Measurements from ENCODE around the gene HELZ.
"Not testable (repeated sequence)": the region's sequence is repeated elsewhere in the genome, so short reads cannot be mapped to it uniquely, and the experiment has no call there.

Gene HELZ

DNA sequence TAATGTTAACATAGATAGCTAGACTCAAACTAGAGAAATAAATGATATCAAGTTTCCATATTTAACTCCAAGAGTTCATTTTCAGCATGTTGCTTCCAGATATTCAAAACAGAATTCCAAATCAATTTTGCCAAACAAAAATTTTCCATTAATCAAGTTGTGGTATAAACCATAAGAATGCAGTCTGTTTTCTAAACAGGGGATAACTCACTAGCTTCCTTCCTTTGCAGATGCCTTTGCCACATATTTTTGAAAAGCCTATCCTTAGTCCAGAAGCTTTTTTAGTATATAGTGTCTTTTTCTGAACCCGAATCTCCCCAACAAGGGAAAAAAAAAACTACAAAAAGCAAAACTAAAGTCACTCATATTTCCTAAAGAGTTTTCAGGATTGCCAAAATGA is 61.5 kb downstream of the HELZ start:
- no peak for DNase-seq

DNA sequence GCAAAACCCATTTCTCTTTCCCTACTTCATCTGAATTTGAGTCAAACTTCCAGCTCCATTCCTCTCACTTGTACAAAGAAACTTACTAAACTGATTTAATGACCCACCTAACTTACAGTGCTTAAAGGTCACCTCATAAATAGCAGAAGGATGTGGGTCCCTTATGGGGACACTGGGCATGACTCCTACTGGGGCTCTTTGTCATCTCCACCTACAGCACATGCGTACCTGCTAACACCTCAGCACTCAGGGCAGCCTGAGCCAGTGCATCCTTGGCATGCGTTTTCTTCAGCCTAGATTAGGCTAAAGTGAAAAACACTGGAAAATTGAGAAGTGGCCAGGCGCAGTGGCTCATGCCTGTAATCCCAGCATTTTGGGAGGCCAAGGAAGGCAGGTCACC is 63.2 kb downstream of the HELZ start:
- DNase-seq, result no peak

DNA sequence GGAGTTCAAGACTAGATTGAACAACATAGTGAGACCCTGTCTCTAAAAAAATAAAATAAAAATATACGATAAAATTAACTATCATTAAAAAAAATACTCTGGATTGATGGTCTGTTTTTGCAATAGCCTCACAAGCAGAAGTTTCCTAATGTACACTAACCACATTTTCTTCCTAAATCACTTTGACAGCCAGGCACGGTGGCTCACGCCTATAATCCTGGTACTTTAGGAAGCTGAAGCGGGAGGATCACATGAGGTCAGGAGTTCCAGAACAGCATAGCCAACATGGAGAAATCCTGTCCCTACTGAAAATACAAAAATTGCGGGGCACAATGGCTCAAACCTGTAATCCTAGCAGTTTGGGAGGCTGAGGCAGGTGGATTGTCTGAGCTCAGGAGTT is 64.7 kb downstream of the HELZ start:
- no peak for DNase-seq

DNA sequence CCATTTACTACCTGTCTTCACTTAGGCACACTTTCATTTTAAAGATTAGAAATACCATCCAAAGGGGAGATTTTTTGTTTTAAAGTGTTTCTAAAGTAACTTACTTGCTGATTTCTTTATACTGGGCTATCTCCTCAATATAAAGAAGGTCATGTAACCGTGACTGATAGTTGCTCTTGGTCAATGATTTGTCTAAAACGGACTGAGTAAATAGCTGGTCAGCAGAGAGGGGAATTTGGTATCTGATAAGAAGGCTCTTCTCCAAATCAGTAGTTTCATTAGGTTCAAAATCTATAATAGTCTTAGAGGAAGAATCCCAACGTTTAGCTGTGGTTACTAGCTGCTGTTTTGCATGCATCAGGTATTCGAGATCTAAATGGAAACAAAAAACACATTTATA is 66.4 kb downstream of the HELZ start:
- no peak for DNase-seq

DNA sequence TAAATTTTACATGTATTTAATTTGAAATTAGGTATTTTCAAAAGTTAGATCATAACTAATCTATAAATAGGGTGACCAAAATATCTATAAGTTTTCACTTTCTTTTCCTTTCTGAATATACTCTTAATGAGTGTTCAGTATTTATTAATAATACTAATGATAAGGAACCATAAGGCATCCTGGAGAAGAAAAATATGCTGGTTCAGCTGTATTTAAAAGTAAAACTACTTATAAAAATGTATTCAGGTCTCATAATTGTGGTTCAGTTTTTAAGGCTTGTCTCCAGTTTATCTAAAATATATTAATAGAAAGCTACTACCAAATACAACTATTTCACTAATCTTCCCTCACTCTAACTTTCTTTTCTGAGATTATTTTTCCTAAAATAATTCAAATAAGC is 67.3 kb downstream of the HELZ start:
- DNase-seq, result no peak

DNA sequence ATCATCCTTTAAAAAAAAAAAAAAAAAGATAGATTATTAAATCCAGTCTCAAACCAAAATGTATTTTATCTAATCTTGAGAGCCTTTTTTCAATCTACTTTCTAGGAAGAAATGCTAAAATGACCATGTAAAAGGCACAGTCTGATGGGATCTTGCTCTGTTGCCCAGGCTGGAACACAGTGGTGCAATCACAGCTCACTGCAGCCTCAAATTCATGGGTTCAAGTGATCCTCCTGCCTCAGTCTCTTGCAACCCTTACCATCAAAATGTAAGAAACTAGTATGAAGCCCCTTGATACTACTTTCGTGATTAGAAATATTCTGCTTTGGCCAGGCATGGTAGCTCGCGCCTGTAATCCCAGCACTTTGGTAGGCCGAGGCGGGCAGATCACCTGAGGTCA is 70.8 kb downstream of the HELZ start:
- no peak for DNase-seq

DNA sequence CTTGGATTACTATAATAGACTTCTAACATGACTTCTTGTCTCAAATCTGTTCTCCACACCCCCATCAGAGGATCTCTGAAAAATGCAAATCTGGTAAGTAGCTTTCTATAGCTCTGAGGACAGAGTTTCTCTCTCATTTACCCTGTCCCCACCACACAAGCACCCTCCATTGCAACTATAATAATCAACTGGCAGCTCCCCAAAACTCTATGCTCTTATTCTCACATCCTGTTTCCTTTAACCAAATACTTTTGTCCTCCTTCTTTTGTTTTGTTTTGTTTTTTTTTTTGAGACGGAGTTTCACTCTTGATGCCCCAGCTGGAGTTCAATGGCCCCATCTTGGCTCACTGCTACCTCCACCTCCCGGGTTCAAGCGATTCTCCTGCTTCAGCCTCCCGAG is 73.4 kb downstream of the HELZ start:
- DNase-seq, result no peak

DNA sequence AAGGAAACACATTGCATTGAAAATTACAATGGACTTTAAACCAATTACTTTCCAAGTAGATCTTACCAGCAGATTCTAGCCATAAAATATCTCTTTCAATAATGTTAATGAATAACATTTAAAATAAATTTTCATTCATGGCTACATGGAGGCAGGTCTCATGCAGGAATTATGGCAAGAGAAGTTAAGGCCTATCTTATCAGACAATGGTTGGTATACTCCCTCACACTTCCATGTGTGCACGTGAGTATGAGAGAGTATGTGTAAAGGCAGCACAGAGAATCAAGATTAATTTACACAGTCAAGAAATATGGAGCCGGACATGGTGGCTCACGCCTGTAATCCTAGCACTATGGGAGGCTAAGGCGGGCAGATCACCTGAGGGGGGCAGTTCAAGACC is 76.5 kb downstream of the HELZ start:
- no peak for DNase-seq

DNA sequence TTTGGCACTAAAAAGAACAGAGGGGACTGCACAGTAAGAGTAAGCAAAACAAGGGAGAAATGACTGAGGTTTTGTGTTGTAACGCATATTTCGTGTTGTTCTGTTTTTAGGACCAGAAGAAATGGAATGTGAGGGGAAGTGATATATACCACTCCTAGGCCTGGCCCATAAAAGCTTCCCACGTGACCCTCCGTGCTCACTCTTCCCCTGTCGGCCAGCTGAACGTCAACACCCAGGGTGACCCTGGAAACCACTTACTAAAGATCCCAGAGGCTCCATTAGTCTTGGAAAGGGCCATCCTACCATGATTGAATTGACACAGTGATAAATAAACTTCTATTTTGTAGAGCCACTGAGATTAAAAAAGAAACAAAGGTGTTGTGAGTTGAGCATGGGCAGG is 79.8 kb downstream of the HELZ start:
- DNase-seq, result no peak

DNA sequence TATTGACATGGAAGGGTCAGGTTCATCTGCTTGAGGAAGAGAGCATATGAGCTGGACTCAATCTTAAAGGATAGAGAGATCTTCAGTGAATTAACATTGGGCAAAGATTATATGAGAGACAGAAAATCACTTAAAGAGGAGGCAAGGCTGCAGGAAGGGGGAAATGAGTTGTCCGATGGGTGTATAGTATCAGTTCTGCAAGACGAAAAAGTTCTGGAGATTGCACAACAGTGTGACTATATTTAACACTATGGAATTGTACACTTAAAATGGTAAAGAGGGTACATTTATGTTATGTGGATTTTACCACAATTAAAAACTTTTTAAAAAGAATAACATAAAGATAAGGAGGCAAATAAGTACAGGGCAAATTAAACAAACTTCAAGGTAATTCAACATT is 80.7 kb downstream of the HELZ start:
- DNase-seq, result no peak

DNA sequence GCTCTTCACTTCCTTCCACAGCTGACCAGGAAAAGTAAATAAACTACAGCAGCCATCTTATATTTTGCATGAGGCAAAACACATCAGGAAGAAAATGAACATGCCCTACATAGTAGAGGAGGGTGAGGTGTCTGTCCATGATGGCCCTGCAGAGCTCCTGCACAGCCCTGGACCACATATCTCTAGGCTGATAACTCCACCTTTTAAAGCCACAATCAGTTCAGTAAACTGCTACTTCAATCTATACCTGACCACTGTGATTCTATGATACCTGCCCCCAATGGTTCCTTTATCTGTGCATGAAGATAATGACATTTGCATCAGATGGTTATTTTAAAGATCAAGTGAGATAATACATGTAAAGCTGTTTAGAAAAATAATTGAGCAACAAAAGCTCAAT is 82.2 kb downstream of the HELZ start:
- no peak for DNase-seq

DNA sequence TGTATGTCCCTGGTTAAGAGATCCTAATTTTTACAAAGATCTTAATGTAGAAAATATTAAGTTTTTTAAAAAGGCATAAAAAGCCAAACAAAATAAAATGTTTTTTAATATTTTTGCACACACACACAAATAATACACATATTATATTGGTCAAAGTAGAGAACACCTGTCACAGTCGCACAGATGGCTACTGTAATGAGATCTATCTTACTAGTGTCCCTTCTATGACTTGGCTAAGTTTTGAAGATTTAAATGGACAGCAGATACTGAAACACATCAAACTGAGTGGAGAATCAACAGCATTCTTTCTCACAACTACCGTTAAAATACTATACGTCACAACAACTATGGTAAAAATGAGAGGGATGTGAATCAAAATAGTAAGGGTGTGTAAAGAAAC is 83.4 kb downstream of the HELZ start:
- no peak for DNase-seq

DNA sequence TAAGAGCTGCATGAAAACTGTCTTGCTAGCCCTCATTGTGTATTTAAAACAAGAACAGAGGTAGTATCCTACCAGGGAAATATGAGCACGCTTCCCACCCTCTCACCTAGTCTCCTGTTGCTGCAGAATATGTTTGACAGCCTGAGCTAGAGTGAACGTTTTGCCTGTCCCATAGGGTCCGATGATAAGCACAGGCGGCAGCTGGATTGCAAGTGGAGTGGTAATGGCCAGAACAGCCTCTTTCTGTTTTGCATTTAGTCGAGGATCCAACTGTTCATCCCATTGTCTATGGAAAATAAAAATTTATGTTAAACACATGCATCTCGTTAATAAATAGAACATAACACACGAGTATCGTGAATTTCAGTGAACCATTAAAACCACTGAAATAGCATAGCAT is 84.2 kb downstream of the HELZ start:
- DNase-seq, result no peak

DNA sequence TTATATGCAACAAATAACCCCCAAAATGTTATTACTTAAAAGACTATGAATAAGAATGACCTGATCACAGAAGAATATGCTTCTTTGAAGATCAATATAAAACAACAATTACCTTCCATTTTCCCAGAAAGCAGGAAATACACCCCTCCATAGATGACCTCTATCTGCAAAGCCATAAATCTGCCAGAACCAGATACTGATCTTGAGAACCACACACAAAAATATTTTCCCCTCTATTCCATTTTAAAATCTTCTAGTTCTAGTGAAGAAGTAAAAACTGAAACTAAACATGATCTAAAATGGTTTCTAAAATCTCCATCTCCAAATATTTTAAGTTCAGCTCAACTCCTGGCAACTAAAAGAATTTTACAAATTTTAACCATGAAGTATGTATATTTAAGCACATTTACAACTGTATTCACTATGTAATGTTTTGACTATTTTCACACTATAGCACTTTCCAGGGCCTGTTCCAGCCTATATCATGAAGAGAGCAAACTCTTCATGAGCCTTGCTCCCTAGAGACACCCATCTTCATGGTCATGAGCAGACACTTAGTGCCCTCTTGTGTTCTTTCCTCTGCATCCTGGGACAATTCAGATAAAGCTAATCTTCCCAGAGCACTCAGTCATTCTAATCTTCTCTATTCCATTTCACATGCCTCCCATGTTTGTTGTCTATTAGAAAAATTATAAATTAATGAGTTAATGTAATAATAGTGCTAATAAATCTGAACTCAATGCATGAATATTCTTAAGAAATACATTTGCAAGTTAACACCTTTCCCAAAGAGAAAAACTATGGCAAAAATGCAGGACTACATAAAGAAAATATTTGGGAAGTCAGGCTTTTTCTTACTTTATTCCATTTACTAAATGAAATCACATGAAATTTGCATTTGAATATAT is 87.0 kb downstream of the HELZ start:
- no peak for DNase-seq

DNA sequence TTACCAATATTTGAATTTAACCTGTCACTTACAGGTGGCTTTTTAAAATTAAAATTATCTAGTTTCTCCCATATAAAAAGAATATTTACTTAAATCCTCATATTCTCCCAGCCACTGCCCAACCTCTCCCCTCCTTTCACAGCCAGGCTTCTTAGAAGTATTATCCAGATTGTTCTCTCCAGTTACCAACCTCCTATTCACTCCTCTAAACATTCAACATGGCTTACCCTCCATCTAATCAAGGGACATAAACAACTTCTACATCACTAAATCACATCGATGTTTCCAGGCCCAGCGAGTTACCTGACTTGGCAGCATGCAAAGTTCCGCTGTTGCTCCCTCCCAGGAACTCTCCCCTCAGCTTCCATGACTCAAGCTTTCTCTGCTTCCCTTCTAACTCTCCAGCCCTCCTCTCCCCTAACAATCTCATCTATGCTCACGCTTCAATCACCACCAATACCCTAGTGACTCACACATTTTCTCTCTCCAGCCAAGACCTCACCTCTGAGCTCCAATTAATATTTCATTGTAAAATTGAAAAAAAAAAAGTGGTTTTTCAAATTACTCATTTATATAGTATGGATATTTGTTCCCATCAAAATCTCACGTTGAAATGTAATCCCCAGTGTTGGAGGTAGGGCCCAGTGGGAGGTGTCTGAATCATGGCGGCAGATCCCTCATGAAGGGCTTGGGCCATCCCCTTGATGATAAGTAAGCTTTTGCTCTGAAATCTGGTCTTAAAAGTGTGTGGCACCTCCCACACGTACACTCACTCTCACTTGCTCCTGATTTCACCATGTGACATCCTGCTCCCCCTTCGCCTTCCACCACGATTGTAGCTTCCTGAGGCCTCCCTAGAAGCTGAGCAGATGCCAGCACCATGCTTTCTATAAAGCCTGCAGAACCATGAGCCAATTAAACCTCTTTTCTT is 88.5 kb downstream of the HELZ start:
- no peak for DNase-seq

DNA sequence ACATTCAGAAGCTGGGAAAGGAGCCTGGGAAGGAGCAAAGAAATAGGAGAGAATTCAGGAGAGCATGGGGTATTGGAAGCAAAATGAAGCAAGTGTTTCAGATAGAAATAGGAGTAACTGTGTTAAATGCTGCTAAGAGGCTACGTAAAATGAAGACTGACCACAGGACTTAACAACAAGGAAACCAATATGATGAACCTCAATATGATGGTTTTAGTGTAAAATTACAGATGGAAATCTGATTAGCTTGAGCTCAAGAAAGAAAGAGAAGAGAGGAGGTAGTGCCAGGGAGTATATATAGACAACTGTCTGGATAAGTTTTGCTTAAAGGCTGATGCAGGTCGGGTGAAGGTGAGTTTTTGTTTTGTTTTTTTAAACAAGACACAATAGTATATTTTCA is 92.2 kb downstream of the HELZ start:
- no peak for DNase-seq

DNA sequence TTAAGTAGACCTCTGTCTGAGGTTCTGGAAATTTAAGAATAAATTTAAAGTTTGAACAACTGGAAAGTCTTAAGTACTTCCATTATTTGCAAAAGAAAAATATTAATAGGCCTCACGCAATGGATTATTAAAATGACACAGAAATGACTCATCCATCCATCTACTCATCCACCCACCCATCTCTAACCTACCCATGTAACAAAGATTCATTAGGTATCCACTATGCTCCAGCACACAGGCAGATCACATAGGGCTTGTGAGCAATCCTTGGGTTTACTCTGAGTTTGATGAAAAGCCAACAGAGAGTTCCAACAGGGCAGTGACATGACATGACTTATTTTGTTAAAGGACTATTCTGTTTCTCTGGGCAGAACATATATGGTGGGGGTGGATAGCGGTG is 93.3 kb downstream of the HELZ start:
- DNase-seq, result no peak

DNA sequence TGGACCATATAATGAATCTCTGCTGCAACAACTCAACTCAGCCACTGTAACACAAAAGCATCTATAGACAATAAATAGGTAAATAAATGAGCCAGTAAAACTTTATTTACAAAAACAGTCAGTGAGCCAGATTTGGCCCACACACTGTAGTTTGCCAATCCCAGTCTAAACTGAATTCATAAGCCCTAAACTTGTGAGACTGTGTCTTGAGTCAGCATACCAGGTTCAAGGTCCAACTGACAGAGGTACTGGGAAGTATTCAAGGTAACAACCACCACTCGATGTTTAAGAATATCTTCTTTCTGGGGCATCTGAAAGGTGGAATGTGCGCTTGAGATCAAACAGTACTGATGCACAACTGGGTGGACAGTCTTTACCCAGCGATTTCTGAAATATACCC is 94.2 kb downstream of the HELZ start:
- DNase-seq, result no peak

DNA sequence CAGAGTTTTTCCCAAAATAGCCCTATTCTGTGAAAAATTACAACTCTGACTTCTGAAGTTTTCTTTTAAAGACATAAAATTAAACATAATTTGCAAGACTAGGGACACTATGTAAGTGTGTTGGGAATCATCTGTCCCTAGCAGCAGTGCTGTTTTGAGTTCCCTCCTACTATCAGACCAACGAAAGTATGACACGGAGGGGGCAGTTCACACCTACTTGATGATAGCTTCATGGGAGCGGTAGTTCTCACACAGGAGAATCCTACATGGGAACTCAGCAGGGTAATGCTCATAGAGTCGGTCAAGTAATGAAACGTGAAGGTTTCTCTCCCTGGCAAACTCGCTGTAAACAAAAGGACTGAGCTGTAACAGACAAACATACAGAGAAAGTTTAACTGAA is 96.6 kb downstream of the HELZ start:
- no peak for DNase-seq

DNA sequence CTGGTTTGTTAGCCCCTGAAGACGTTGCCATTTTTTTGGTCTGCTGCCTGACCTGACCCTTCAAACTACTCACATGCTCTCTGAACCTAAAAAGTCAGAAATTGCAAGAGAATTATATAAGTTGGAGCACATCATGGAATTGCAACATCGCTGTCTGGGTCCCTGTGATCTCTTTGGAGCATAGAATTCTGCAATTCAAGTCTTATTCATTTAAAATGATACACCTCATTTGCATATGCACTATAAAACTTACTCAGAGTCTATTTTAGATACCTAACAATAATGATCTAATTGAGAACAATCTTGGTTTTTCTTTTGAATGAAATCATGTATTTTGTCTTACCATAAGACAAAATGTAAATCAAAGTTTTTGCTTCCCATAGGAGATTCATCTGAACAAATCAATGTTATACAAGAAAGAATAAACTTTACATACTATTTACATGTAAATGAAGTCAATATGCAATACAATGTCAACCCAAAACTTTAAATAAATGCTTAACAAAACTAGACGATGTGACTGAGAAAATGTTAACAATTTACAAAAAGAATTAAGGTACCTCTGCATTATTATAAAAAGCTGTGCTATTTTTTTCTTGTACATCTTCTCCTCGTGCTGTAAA is 99.7 kb downstream of the HELZ start:
- DNase-seq, result no peak

DNA sequence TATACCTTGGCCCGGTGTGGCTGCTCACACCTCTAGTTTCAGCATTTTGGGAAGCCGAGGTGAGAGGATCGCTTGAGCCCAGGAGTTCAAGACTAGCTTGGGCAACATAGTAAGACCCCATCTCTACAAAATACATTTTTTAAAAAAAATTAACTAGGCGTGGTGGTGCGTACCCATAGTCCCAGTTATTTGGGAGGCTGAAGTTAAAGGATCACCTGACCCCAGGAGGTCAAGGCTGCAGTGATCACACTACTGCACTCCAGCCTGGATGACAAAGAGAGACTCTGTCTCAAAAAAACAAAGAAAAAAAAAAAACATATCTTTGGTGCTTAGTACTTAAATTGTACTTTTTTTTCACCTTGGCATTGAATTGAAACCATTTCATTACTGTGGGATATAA is 101.7 kb downstream of the HELZ start:
- no peak for DNase-seq

DNA sequence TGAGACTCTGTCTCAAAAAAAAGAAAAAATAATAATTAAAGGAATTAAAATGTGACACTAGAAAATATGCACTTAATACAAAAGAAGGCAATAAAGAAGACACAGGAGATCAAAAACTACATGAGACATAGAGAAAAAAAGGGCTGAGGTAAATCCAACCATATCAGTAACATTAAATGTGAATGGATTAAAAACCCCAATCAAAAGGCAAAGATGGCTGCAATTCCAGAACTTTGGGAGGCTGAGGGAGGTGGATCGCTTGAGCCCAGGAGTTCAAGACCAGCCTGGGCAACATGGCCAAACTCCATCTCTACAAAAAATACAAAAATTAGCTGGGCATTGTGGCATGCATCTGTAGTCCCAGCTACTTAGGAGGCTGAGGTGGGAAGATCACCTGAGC is 103.0 kb downstream of the HELZ start:
- not testable (repeated sequence) for DNase-seq

DNA sequence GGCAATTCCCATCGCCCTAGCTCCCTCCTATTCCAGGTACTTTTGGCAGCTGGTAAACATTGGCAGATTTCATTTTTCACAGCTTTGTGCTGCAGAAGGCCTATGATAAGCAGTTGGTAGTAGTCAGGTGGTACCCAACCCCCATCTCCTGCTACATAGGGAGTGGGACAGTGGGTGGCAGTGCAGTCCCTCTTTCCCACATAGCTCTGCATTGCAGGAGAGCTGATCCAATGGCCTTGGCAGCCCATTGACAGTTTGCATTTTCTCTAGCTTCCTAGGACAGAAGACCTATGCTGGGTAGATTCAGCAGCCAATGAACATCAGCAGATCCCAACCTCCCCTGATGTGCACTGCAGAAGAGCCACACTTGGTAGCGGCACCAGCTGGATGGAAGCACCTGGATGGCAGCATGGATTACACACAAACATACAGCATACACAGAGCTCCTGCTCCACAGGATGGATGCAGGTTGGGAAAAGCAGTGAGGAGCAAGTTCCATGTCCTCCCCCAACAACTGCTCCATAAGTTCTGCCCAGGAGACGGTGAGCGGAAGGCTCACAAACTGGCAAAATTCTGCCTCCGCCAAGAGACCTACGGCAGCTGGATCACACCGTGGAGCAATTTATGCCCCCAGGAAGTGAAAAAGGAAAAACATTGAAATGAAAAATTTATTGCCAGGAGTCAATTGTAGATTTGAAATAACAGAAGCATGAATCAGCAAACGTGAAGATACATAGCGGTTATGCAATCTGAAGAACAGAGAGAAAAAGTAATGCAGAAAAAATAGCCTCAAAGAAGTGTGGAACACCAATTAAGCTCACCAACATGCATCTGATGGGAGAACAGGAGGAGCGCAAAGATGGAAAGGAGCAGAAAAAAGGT is 105.0 kb downstream of the HELZ start:
- no peak for DNase-seq
